KMS-11 (cell line): ENCODE results near the gene SLC5A2.

Experiments
- H2AFZ ChIP-seq: fragments of 200-600 bp; sonication (generic); 2 replicates; pipeline ENCODE4 v1.6.1; 2016; ENCODE audit warnings: antibody characterized with exemption, mixed run types, low read depth
- H3K27ac ChIP-seq: fragments of 200-600 bp; sonication (generic); 2 replicates; pipeline ENCODE4 v1.6.1; 2016; ENCODE audit warnings: mild to moderate bottlenecking, mixed run types
- H3K27me3 ChIP-seq: fragments of 200-600 bp; sonication (generic); 2 replicates; pipeline ENCODE4 v1.6.1; 2017; ENCODE audit warnings: mild to moderate bottlenecking, low read depth, mixed run types, moderate library complexity; ENCODE audit not compliant: insufficient read depth
- H3K36me3 ChIP-seq: fragments of 200-600 bp; sonication (generic); 2 replicates; pipeline ENCODE4 v1.6.1; 2017; ENCODE audit warnings: mild to moderate bottlenecking, mixed run types; ENCODE audit not compliant: insufficient read depth
- H3K4me1 ChIP-seq: fragments of 200-600 bp; sonication (generic); 2 replicates; pipeline ENCODE4 v1.6.1; 2016; ENCODE audit warnings: mild to moderate bottlenecking, low read depth, mixed run types; ENCODE audit not compliant: poor library complexity, severe bottlenecking
- H3K4me2 ChIP-seq: fragments of 200-600 bp; sonication (generic); 2 replicates; pipeline ENCODE4 v1.7.0; 2016; ENCODE audit warnings: mild to moderate bottlenecking, mixed run types
- H3K4me3 ChIP-seq: fragments of 200-600 bp; sonication (generic); IDR thresholded peaks from 2 replicates; pipeline ENCODE4 v1.6.1; 2017; ENCODE audit warnings: low read depth, low read length, mixed read lengths; ENCODE audit not compliant: insufficient read depth
- H3K79me2 ChIP-seq: fragments of 200-600 bp; sonication (generic); 2 replicates; pipeline ENCODE4 v1.6.1; 2016; ENCODE audit warnings: low read depth, mixed run types; ENCODE audit not compliant: insufficient read depth
- H3K9ac ChIP-seq: fragments of 200-600 bp; sonication (generic); 2 replicates; pipeline ENCODE4 v1.6.1; 2016; ENCODE audit warnings: mild to moderate bottlenecking, mixed run types
- H4K20me1 ChIP-seq: fragments of 200-600 bp; sonication (generic); 2 replicates; pipeline ENCODE4 v1.6.1; 2016; ENCODE audit warnings: mild to moderate bottlenecking, mixed run types; ENCODE audit not compliant: insufficient read depth
- TF ChIP-seq, protein P1 (sequence below): fragments of 200-600 bp; sonication (generic); conservative IDR thresholded peaks from 2 replicates; pipeline ENCODE4 v1.6.1; 2017; ENCODE audit warnings: low read depth, mild to moderate bottlenecking, antibody characterized with exemption, low read length, moderate library complexity, mixed read lengths

SLC5A2 gene

DNA sequence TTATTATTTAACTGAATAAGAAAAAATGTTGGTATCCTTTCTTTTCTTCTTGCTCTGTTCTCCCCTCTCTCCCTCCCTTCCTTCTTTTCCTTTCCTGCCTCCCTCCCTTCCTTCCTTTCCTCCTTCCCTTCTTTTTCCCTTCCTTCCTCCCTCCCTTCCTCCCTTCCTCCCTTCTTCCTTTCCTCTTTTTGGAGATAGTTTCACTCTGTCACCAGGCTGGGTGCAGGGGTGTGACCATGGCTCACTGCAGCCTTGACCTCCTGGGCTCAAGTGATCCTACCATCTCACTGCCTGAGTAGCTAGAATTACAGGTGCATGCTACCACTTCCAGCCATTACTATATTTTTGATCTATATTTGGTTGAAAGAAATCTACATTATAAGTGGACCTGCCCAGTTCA lies 31.0 kb downstream of the SLC5A2 start:
- peaks cover 10% of the 10 kb centered on the region for H3K4me1 ChIP-seq
- H2AFZ ChIP-seq: no peak overlapping the region
- no peaks in the 10 kb centered on the region for H3K36me3 ChIP-seq
- 0 out of 2 replicates have a peak, but pooled peaks cover 3% of the 10 kb centered on the region for H3K27me3 ChIP-seq
- peaks cover 5% of the 10 kb centered on the region; the same call in 1 of the 2 replicates for H3K79me2 ChIP-seq
- H3K27ac ChIP-seq: no peak overlapping the region
- no peaks in the 10 kb centered on the region for H4K20me1 ChIP-seq
- TF ChIP-seq, protein P1, sequence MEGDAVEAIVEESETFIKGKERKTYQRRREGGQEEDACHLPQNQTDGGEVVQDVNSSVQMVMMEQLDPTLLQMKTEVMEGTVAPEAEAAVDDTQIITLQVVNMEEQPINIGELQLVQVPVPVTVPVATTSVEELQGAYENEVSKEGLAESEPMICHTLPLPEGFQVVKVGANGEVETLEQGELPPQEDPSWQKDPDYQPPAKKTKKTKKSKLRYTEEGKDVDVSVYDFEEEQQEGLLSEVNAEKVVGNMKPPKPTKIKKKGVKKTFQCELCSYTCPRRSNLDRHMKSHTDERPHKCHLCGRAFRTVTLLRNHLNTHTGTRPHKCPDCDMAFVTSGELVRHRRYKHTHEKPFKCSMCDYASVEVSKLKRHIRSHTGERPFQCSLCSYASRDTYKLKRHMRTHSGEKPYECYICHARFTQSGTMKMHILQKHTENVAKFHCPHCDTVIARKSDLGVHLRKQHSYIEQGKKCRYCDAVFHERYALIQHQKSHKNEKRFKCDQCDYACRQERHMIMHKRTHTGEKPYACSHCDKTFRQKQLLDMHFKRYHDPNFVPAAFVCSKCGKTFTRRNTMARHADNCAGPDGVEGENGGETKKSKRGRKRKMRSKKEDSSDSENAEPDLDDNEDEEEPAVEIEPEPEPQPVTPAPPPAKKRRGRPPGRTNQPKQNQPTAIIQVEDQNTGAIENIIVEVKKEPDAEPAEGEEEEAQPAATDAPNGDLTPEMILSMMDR: no peak
- H3K4me3 ChIP-seq: no peak overlapping the region
- no peak overlapping the region for H3K4me2 ChIP-seq
- H3K9ac ChIP-seq: no peak overlapping the region

DNA sequence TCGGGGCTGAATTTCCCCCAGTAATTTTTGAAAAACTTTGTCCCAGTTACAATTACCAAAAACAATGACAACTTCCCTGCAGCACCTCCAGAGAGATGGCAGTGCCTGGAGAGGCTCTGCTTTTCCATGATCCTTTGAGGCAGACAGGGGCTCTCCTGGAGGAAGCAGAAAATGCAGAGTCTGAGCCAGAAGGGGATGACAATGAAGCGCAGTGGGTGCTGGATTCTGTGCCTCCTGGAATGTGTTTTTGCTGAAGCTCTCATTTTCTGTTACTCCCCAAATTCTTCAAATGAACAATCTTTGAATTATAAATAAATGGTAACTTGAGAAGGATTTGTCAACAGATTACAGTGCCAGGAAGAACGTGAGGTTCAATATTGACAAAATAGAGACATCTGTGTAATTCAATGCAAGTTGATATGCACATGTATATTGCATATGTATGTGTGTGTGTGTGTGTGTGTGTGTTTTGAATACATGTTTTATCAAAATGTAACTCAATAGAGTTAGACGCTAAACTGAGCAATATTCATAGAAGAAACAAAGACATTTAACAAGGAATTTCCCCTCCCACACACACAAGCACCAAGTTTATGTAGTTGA lies 35.0 kb downstream of the SLC5A2 start:
- no peaks in the 10 kb centered on the region for H3K36me3 ChIP-seq
- no peak overlapping the region for H3K4me2 ChIP-seq
- no peak overlapping the region for H3K27ac ChIP-seq
- H3K27me3 ChIP-seq: 0 out of 2 replicates have a peak, but pooled peaks cover 3% of the 10 kb centered on the region
- TF ChIP-seq, protein P1: no peak
- no peaks in the 10 kb centered on the region for H3K4me1 ChIP-seq
- no peak overlapping the region for H3K4me3 ChIP-seq
- H3K79me2 ChIP-seq: no peaks in the 10 kb centered on the region
- H4K20me1 ChIP-seq: no peaks in the 10 kb centered on the region
- no peak overlapping the region for H2AFZ ChIP-seq
- H3K9ac ChIP-seq: no peak overlapping the region

DNA sequence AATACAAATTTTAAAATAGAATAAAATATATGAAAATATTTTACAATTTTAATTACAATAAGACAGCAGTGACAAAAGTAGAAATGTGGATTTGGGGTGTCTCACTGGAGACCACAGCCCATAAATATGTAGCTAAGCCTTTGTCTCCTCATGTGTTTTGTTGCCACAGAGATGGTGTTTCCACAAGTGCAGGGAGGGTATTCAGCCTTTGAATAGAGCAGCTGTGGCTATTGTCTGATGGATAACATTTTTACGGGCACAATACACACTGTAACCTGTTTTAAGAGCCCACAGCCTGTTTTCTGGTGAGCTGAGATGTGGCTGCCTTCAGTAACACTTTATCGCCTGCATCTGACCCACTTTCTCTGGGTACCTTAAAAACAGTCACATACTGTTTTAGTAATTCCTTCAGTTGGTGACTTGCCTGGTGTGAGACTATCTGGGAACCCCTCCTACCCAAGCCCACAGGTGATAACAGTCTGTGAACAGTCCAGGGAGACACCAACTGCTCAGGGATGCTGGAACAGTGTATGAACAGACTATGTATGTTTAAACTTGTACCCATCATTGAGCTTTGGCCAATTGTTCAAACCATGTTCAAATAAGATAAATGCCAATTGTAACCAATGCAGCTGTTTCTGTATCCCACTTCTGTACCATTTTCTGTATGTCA lies 37.0 kb downstream of the SLC5A2 start:
- Histone ChIP-seq H3K27ac (no peak overlapping the region), H2AFZ (no peak overlapping the region), H3K79me2 (no peaks in the 10 kb centered on the region), H4K20me1 (no peaks in the 10 kb centered on the region), H3K4me3 (no peak overlapping the region), H3K9ac (no peak overlapping the region), H3K27me3 (0 out of 2 replicates have a peak, but pooled peaks cover 3% of the 10 kb centered on the region), H3K4me2 (no peak overlapping the region), H3K4me1 (no peaks in the 10 kb centered on the region), H3K36me3 (no peaks in the 10 kb centered on the region)
- TF ChIP-seq, protein P1: no peak

DNA sequence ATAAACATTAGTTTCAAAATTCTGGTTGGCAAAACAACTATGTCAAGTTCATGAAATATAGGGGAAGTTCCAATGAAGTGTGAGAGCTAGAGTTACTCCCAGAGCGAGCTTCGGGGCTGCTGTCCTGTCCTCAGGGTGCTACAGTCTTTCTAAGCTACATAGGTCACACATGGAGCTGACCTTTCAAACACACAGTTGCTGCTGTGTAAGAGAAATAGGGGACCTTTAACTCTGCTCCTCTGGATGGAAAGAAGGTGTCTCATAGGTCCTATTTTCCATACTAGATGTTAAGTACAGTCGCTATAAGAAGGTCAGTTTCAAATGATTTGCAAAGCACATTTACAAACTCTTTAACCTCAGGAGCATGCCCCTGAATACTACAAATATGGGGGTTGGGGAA lies 38.4 kb downstream of the SLC5A2 start:
- Histone ChIP-seq H3K9ac (no peak overlapping the region), H3K27ac (no peak overlapping the region), H3K36me3 (no peaks in the 10 kb centered on the region), H3K4me2 (no peak overlapping the region), H3K79me2 (no peaks in the 10 kb centered on the region), H4K20me1 (no peaks in the 10 kb centered on the region), H3K4me1 (no peaks in the 10 kb centered on the region), H2AFZ (no peak overlapping the region), H3K27me3 (0 out of 2 replicates have a peak, but pooled peaks cover 2% of the 10 kb centered on the region), H3K4me3 (no peak overlapping the region)
- TF ChIP-seq, protein P1: no peak
